PFSK-1 (cell line): Measurements from ENCODE around the gene PEAK1.

Experiments used
- POLR2AphosphoS5 ChIP-seq: IDR thresholded peaks from 2 replicates; pipeline ENCODE4 v1.6.1; 2012; ENCODE audit warnings: low read depth, mild to moderate bottlenecking, control low read depth, low read length, moderate library complexity
- REST ChIP-seq, 2 experiments: IDR thresholded peaks; 2 replicates each; pipeline versions ENCODE4 v1.6.1 to v1.8.0; 2011 to 2012; ENCODE audit warnings: low read depth in 2 of 2, low read length in 2 of 2, control low read depth in 1 of 2, inconsistent platforms in 1 of 2, mild to moderate bottlenecking in 1 of 2, moderate library complexity in 1 of 2; ENCODE audit not compliant: insufficient read depth in 1 of 2
- TAF1 ChIP-seq: IDR thresholded peaks from 2 replicates; pipeline ENCODE4 v1.6.1; 2012; ENCODE audit warnings: low read length, control low read depth, borderline replicate concordance; ENCODE audit not compliant: insufficient read depth

- TF ChIP-seq REST (IDR thresholded peaks at IDR 0.05; ENCODE audit: insufficient read depth in 1 of 2, low read depth in 2 of 2, low read length in 2 of 2) (no peak), POLR2AphosphoS5 (no peak), TAF1 (no peak)
Measured at GRCh38 chr15:77122576-77122975, 297.3 kb downstream of the PEAK1 start.
